K562 (cell line): Measurements from ENCODE around the gene TNFAIP8L1. TPM values are rescaled to one million over a fixed set of nuclear protein-coding genes. Genes with fewer than 3 reads are reported as not detected.

Source experiments
- ATAC-seq: fragments of 200-7000 bp; cut with Tn5 transposase; 3 replicates; pipeline ENCODE4 v1.9.1; 2020; ENCODE audit warnings: moderate library complexity
- BruUV-seq: library from RNA; stranded (reverse); fragments of 400-500 nt; replicated peaks from 2 replicates; lab custom pipeline; 2021; lab: Mats Ljungman, UMichigan
- CTCF ChIA-PET: fragments of 300-600 bp; formaldehyde crosslinking; extraction: SDS; loops from one replicate; lab custom pipeline; 2021; ENCODE audit warnings: low intra/inter-chr PET ratio; lab: Yijun Ruan, JAX
- POLR2A ChIA-PET: fragments of 300-600, 350-650 bp; sonication (Branson Sonifier 250); formaldehyde crosslinking; extraction: SDS; loops from one replicate; lab custom pipeline; 2021; ENCODE audit warnings: antibody characterized with exemption, inconsistent platforms; lab: Yijun Ruan, JAX
- DNase-seq, 4 experiments: peaks; one replicate each; pipeline versions ENCODE4 v3.0.0 to v3.0.0-alpha.2; 2011 to 2018; ENCODE audit warnings: low spot score in 3 of 4, mixed read lengths in 3 of 4; ENCODE audit errors: extremely low read depth in 1 of 4
- FAIRE-seq: peaks from 2 replicates; lab custom pipeline; 2011; peaks lifted over from hg19 to GRCh38; lab: Jason Lieb, UNC
- H2AFZ ChIP-seq: 2 replicates; pipeline ENCODE4 v1.6.0; 2011; ENCODE audit warnings: low read depth, low read length, control low read depth, inconsistent platforms
- H3K27ac ChIP-seq: fragments of 200-600 bp; 3 replicates; pipeline ENCODE4 v1.8.0; 2011; ENCODE audit warnings: low read depth, mild to moderate bottlenecking, control low read depth, inconsistent platforms, low read length, moderate library complexity, mixed read lengths; ENCODE audit errors: extremely low read depth
- H3K27me3 ChIP-seq, 2 experiments: fragments of 300-600 bp in 1 of 2; 2 replicates in 1 of 2; 3 replicates in 1 of 2; pipeline versions ENCODE4 v1.6.0 to v1.8.0; 2011; ENCODE audit warnings: inconsistent platforms in 2 of 2, low read length in 2 of 2, mild to moderate bottlenecking in 1 of 2, mixed read lengths in 1 of 2, moderate library complexity in 1 of 2; ENCODE audit not compliant: control insufficient read depth in 2 of 2, insufficient read depth in 2 of 2
- H3K36me3 ChIP-seq: fragments of 300-600 bp; 3 replicates; pipeline ENCODE4 v1.8.0; 2011; ENCODE audit warnings: mild to moderate bottlenecking, low read length, inconsistent platforms; ENCODE audit not compliant: control insufficient read depth, insufficient read depth
- H3K4me1 ChIP-seq, 2 experiments: fragments of 200-600 bp in 1 of 2; replicated peaks in 1 of 2; 2 replicates in 1 of 2; 3 replicates in 1 of 2; pipeline versions ENCODE4 v1.5.1 to v1.8.0; 2011; ENCODE audit warnings: inconsistent platforms in 2 of 2, low read length in 2 of 2, mild to moderate bottlenecking in 1 of 2, mixed read lengths in 1 of 2, moderate library complexity in 1 of 2; ENCODE audit not compliant: control insufficient read depth in 2 of 2, insufficient read depth in 2 of 2
- H3K4me2 ChIP-seq: 2 replicates; pipeline ENCODE4 v1.6.1; 2011; ENCODE audit warnings: low read length, control low read depth, inconsistent platforms, mixed read lengths; ENCODE audit not compliant: insufficient read depth
- H3K4me3 ChIP-seq: fragments of 200-600 bp; sonication (generic), shearing (Covaris generic); 2 replicates; pipeline ENCODE4 v1.5.1; 2016; ENCODE audit warnings: control low read depth, inconsistent platforms
- H3K79me2 ChIP-seq: fragments of 200-600 bp; 3 replicates; pipeline ENCODE4 v1.8.0; 2011; ENCODE audit warnings: low read length, inconsistent platforms; ENCODE audit not compliant: control insufficient read depth, insufficient read depth
- H3K9ac ChIP-seq, 2 experiments: 2 replicates each; pipeline versions ENCODE4 v1.6.0 to v1.6.1; 2011; ENCODE audit warnings: low read depth in 2 of 2, low read length in 2 of 2, control low read depth in 1 of 2, inconsistent platforms in 1 of 2, mild to moderate bottlenecking in 1 of 2, mixed read lengths in 1 of 2; ENCODE audit not compliant: insufficient read depth in 1 of 2
- H3K9me1 ChIP-seq: one replicate; pipeline ENCODE4 v1.6.0; 2011; ENCODE audit warnings: inconsistent platforms, mild to moderate bottlenecking, low read length, moderate library complexity; ENCODE audit not compliant: control insufficient read depth, insufficient read depth
- H3K9me3 ChIP-seq: replicated peaks from 2 replicates; pipeline ENCODE4 v1.5.1; 2011; ENCODE audit warnings: low read depth, low read length, inconsistent platforms; ENCODE audit not compliant: control insufficient read depth, insufficient read depth
- H4K20me1 ChIP-seq: replicated peaks from 2 replicates; pipeline ENCODE4 v1.6.1; 2011; ENCODE audit warnings: low read length, inconsistent platforms, mixed read lengths; ENCODE audit not compliant: control insufficient read depth, insufficient read depth
- ARID3B ChIP-seq: fragments of 250-450 bp; sonication (Bioruptor Pico); IDR thresholded peaks from 2 replicates; pipeline ENCODE4 v1.4.0; 2020; ENCODE audit warnings: borderline replicate concordance
- CBX1 ChIP-seq: sonication (generic); IDR thresholded peaks from 2 replicates; pipeline ENCODE4 v1.6.1; 2016; ENCODE audit warnings: antibody characterized with exemption, low read depth, mild to moderate bottlenecking
- EHMT2 ChIP-seq: fragments of 450-650 bp; IDR thresholded peaks from 2 replicates; pipeline ENCODE4 v1.6.1; 2018; ENCODE audit warnings: antibody characterized with exemption
- PCBP1 ChIP-seq: fragments of 200-400 bp; formaldehyde crosslinking; IDR thresholded peaks from 2 replicates; pipeline ENCODE4 v1.6.1; 2018; ENCODE audit warnings: mild to moderate bottlenecking, low read depth, low read length; ENCODE audit not compliant: poor library complexity, severe bottlenecking
- SIRT6 ChIP-seq: IDR thresholded peaks from one replicate; pipeline ENCODE4 v1.6.1; 2012; ENCODE audit warnings: low read depth, mild to moderate bottlenecking, control low read depth, inconsistent platforms, low read length, moderate library complexity
- ZNF384 ChIP-seq: IDR thresholded peaks from 2 replicates; pipeline ENCODE4 v1.6.1; 2012; ENCODE audit warnings: low read depth, low read length, improper control_type of control experiment
- WGBS: fragments of 100-300 bp; shearing (Covaris generic); methylation state at CpG from one replicate; pipeline ENCODE4 v1.1.6; 2016; ENCODE audit warnings: low coverage, mixed read lengths; ENCODE audit not compliant: insufficient coverage; ENCODE audit errors: missing lambda C conversion rate; 5-methylcytosine and 5-hydroxymethylcytosine counted together
- in situ Hi-C: fragments of 300-500 bp; cut with MboI; formaldehyde crosslinking; loops from 4 replicates; pipeline ENCODE4 v1.15.0; 2018; ENCODE audit warnings: inconsistent platforms, mixed read lengths
- intact Hi-C: fragments of 100-400 bp; cut with micrococcal nuclease; formaldehyde crosslinking; loops from 2 replicates; pipeline ENCODE4 v1.14.2; 2022
- polyA plus RNA-seq, 8 experiments: library from polyadenylated mRNA; depleted of rRNA in 4 of 8; stranded (reverse) in 5 of 8; unstranded in 3 of 8; fragments of >200 nt; fragmentation: Nextera tagmentation in 2 of 8; fragmentation: Illumina TruSeq in 1 of 8; extraction: Ambion mirVana in 2 of 8; extraction: Trizol in 1 of 8; gene quantifications; 2 replicates each; pipeline versions ENCODE4 v1.2.1 to v1.2.3, GENCODE V29; 2011 to 2014; ENCODE audit warnings: inconsistent platforms in 1 of 8, missing spikeins in 1 of 8
- total RNA-seq, 7 experiments: library from RNA; depleted of rRNA in 6 of 7; stranded (reverse); fragments of >200 nt in 6 of 7; fragmentation: Illumina TruSeq in 2 of 7; extraction: Trizol in 2 of 7; gene quantifications; 2 replicates each; pipeline versions ENCODE4 v1.2.1 to v1.2.3, GENCODE V29; 2011 to 2021; ENCODE audit warnings: low replicate concordance in 1 of 7

The TNFAIP8L1 gene
- total and polyA plus RNA-seq, 9 of the 15 experiments (the other 6 are each of a cell fraction or from before 2014, with no cell fraction given): 0.69 to 9.3 (median 4.9) TPM

DNA sequence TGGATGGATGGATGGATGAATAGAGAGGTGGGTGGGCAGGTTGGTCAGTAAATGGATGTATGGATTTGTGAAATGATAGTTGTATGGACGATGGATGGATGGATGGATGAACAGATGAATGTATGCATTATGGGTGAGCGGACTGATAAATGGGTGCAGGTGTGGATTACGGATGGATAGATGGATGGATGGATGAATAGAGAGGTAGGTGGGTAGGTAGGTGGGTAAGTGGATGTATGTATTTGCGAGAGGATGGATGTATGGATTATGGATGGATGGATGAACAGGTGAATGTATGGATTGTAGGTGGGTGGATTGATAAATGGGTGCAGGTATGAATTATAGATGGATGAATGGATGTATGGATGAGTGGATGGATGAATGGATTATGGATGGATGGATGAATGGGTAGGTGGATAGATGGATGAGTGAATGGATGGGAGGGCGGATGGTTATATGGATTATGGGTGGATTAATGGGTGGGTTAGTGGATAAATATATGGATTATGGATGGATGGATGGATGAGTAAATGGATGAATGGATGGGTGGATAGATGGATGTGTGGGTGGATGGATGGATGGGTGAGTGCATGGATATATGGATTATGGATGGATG is 37.0 kb upstream of the TNFAIP8L1 start (continued):
- TF ChIP-seq PCBP1 (no peak), CBX1 (no peak)

GRCh38 chr19:4602915-4603314 is 36.4 kb upstream of the TNFAIP8L1 start:
- CTCF ChIA-PET: no interaction called here
- no peak for FAIRE-seq
- in situ Hi-C loops: no loop called here

More at GRCh38 chr19:4602915-4603314, 36.4 kb upstream of the TNFAIP8L1 start:
- no peaks in the 10 kb centered on the region for H4K20me1 ChIP-seq
- H3K27ac ChIP-seq: no peak overlapping the region
- no TSS peak for BruUV-seq
- H3K9me1 ChIP-seq: no peaks in the 10 kb centered on the region
- no peaks in the 10 kb centered on the region for H3K79me2 ChIP-seq
- no peak overlapping the region for H2AFZ ChIP-seq
- peaks cover 4 to 17% of the 10 kb centered on the region in 2 experiments; a peak in 4 of 5 replicates for H3K4me1 ChIP-seq
- no peak overlapping the region for H3K9ac ChIP-seq
- 0% methylated on average over 1 of the region's 1 CpG for WGBS
- no peak overlapping the region for H3K4me2 ChIP-seq
- ATAC-seq (no peak), DNase-seq (no peak)
- intact Hi-C loops: no loop called here
- POLR2A ChIA-PET: no interaction called here
- no peaks in the 10 kb centered on the region for H3K9me3 ChIP-seq
- H3K27me3 ChIP-seq: no peaks in the 10 kb centered on the region; a peak in 1 of 5 replicates
- H3K36me3 ChIP-seq: no peaks in the 10 kb centered on the region
- TF ChIP-seq ARID3B (CRISPR knock-in tag): no peak
- 0 out of 2 replicates have a peak, but pooled peaks have one; percentile 13 for TF ChIP-seq EHMT2
- TF ChIP-seq ZNF384: no peak
- no peak for TF ChIP-seq SIRT6
- TF ChIP-seq, all 486 proteins: peak for 1
- no peak overlapping the region for H3K4me3 ChIP-seq
